ENCODE data around the gene ABCA3. TPM values are rescaled to one million over a fixed set of nuclear protein-coding genes. Genes with fewer than 3 reads are reported as not detected.
"Not testable (repeated sequence)": the region's sequence is repeated elsewhere in the genome, so short reads cannot be mapped to it uniquely, and the experiment has no call there.

ABCA3 gene
- total RNA-seq, 1 donor from 2014 or later = 7.4 TPM

GRCh38 chr16:2246301-2246885 lies 94.1 kb downstream of the ABCA3 start:
- peak; percentile 58 for DNase-seq (ENCODE audit: missing footprints)
- ATAC-seq = no peak
- intact Hi-C loops (cut with DNase I) = no loop called here

DNA sequence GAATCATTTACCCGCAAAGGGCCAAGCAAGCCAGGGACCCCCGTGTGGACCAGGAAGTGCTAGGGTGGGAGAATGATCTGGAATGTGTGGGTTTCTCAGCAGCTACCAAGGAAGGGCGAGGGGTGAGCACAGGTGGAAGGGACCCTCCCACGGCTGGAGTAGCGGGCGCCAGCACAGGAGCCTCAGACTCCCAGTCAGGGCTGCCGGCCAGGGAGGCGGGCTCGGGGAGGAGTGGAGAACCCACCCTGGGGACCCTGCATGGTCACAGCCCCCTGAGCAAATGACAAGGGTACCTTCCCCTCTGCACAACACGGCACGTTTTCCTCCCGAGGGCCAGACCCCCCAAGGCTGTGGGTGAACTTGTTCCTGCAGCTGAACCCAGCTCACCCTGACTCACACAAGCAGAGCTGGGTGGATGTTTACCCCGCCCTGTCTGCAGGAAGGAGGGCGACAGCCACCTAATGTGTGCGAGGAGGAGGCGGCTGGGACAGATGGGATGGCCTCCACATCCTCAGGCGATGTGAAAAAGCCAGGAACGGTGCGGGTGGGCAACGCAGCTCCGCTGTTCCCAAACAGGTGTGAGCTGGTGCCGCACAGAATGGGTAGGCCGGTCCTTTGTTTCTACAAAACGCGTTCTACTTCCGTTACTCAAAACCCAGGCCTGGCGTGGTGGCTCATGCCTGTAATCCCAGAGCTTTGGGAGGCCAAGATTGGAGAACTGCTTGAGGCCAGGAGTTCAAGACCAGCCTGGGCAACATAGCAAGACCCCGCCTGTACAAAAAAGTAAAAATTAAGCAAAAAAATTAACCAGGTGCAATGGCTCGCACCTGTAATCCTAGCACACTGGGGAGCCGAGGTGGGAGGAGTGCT lies 95.4 kb downstream of the ABCA3 start:
- ATAC-seq (no peak), DNase-seq (ENCODE audit: missing footprints) (no peak)
- intact Hi-C loops (cut with DNase I) = no loop called here

DNA sequence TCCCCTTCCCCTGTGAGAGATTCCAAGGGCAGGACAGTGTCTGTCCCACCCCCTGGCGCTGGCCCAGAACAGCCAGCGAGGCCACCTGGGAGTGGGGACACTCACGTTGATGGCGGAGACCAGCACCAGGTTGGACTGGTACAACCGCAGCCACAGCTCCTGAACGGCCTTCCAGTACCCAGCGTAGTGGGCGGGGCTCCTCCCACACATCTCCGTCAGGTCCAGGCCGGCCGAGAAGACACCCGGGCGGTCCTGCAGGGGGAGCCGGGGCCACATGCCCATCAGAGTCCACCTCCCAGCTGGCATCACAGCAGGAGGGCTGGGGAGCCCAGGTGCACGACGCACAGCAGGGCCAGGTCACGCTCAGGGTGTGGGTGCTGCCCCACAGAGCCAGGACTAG lies 96.2 kb downstream of the ABCA3 start:
- intact Hi-C loops (cut with DNase I) = no loop called here
- DNase-seq (ENCODE audit: missing footprints) (no peak), ATAC-seq (no peak)

- intact Hi-C loops (cut with DNase I) = no loop called here
- no peak for DNase-seq (ENCODE audit: missing footprints)
These were observed 96.7 kb downstream of the ABCA3 start for GRCh38 chr16:2243781-2244180.

DNA sequence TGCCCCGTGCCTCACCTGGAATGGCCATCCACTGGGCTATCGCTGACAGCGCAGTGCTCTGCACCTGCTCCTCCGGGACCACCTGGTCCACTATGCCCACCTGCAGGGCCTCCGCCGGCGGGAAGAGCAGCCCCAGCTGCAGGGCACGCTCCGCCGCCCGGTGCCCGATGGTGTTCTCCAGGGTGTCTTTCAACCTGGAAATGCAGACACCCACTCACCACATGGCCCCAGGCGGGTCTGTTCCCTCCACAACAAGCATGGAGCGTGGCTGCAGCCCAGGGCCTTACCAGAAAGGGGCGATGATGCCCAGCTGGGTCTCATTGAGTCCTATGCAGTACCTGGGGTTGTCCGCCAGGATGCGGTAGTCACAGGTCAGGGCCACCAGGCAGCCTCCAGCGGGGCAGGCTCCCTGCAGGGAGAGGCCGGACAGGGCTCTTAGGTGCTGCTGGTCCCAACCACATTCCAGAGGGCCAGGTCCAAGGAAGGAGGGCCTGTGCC lies 97.4 kb downstream of the ABCA3 start:
- ATAC-seq (no peak), DNase-seq (ENCODE audit: missing footprints) (no peak)
- intact Hi-C loops (cut with DNase I) = no loop called here

More at GRCh38 chr16:2243781-2244180, 96.7 kb downstream of the ABCA3 start:
- no peak for ATAC-seq

- DNase-seq (ENCODE audit: missing footprints) = no peak
These were observed 97.9 kb downstream of the ABCA3 start for GRCh38 chr16:2242598-2242997.

DNA sequence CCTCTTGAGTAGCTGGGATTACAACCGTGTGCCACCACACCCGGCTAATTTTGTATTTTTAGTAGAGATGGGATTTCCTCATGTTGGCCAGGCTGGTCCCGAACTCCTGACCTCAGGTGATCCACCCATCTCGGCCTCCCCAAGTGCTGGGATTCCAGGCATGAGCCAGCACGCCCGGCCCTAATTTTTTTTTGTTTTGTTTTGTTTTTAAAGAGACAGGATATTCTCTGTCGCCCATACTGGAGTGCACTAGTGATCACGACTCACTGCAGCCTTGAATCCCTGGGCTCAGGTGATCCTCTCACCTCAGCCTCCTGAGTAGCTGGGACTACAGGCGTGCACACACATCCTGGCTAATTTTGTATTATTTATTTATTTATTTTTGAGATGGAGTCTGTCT lies 100.2 kb downstream of the ABCA3 start:
- ATAC-seq; intact Hi-C loops (cut with DNase I); DNase-seq (ENCODE audit: missing footprints): not testable (repeated sequence)

More at GRCh38 chr16:2242598-2242997, 97.9 kb downstream of the ABCA3 start:
- no peak for ATAC-seq
- intact Hi-C loops (cut with DNase I) = no loop called here

DNA sequence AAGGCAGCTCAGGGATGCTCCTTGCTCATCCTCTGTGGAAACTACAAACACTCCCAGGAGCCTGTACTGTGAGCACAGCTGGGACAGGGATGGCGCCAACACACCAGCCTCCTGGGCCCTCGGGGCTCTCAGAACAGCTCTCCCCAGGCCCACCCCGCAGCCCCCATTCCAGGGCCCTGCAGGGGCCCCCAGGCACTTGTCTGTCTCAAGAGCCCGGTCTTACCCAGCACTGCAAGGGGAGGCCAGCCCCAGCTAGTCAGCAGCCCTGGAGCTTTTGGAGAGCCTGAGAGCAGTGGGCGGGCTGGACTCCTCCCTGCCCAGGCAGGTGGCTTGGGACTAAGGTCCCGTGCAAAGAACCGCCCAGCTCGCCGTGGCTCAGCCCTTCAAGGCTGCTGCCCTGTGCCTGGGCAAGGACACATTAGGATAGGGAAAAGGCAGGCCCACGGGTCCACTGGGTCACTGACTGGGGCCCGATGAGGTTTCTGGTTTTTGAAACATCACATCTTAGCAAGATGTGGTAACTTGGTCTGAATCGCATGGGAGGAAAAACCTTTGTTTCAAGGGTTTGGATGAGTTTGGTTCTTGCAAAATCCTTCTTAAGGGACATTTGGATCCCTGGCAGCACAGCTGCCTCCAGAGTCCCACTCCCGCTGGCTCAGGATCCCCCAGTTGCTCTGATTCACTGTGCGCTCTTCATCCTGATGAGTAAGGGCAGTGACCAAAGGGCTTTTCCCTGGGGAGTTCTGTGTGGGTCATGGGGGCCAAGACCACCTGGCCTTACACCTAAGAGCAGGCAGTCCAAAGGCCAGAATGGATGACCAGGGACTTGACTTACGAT lies 101.5 kb downstream of the ABCA3 start:
- intact Hi-C loops (cut with DNase I) = no loop called here
- DNase-seq (ENCODE audit: missing footprints) = peak; percentile 53
- ATAC-seq = no peak

GRCh38 chr16:2238150-2238837 lies 102.2 kb downstream of the ABCA3 start:
- DNase-seq (ENCODE audit: missing footprints) (peak; percentile 25), ATAC-seq (peak; percentile 11)
- intact Hi-C loops (cut with DNase I) = no loop called here

DNA sequence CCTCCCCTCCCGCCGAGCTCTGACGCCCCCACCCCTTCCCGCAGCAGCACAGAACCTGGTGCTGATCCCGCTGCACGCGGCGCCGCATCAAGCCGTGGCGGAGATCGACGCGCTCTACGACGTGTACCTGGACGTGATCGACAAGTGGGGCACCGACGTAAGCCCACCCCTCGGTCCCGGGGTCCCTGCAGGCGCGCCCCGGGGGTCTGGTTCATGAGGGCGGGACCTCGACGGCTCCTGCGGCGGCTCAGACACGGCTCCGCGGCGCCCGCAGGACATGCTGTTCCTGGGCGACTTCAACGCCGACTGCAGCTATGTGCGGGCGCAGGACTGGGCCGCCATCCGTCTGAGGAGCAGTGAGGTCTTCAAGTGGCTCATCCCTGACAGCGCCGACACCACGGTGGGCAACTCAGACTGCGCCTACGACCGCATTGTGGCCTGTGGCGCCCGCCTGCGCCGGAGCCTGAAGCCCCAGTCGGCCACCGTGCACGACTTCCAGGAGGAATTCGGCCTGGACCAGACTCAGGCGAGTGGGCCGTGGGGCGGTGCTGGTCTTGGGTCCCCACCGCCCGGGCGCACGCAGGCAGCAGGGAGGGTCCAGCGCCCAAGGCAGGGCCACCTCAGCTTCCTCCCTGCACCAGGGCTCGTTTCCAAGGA lies 102.9 kb downstream of the ABCA3 start:
- intact Hi-C loops (cut with DNase I) = no loop called here
- peak; percentile 37 for ATAC-seq
- DNase-seq (ENCODE audit: missing footprints) = peak; percentile 50

DNA sequence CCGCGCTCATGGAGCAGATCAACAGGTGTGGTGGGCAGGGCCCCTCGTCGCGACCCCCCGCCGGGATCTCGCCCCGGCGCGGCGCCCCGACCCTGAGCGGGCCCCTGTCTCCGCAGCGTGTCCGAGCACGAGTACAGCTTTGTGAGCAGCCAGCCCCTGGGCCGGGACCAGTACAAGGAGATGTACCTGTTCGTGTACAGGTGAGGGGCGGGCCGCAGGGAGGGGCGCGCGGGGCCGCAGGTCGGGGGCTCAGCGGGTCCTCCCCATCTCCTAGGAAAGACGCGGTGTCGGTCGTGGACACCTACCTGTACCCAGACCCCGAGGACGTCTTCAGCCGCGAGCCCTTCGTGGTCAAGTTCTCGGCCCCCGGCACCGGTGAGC lies 103.4 kb downstream of the ABCA3 start:
- intact Hi-C loops (cut with DNase I) = no loop called here
- DNase-seq (ENCODE audit: missing footprints) (no peak), ATAC-seq (no peak)

GRCh38 chr16:2236337-2237101 lies 104.0 kb downstream of the ABCA3 start, which contains the start of gene DNASE1L2:
DNASE1L2 (plus strand) TSS chr16:2236444; CDS start chr16:2236817, 373 bp downstream.
- ATAC-seq (peak; percentile 23), DNase-seq (ENCODE audit: missing footprints) (peak; percentile 65)
- intact Hi-C loops (cut with DNase I) = no loop called here

DNA sequence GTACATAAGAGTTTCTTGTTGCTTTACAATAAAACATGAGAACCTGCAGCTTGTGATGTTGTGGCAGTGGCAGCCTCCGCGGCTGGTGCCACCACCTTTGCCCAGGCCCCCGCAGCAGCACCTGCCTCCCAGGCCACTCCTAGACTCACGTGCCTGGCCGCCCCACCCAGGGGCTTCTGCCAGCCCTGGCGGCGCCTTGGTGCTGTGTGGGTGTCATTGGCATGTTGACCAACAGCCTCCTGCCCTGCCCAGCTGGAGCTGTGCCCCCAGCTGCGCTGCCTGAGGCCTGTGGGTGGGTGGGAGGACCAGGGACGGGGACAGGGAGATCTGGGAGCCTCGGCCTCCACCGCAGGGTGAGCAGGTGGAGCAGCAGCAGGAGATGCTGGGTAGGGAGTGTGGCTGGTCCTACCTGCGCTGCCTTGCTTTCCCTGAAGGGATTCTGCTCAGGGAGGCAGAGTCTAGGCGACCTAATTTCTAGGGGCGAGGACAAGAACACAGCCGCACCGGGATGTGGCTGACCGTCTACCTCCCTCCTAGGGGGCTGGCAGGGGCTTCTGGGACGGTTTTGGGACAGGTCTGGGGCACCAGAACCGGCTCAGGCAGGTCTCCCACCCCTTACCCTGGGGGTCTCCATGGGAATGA lies 104.7 kb downstream of the ABCA3 start:
- intact Hi-C loops (cut with DNase I) = no loop called here
- DNase-seq (ENCODE audit: missing footprints) (no peak), ATAC-seq (no peak)

DNA sequence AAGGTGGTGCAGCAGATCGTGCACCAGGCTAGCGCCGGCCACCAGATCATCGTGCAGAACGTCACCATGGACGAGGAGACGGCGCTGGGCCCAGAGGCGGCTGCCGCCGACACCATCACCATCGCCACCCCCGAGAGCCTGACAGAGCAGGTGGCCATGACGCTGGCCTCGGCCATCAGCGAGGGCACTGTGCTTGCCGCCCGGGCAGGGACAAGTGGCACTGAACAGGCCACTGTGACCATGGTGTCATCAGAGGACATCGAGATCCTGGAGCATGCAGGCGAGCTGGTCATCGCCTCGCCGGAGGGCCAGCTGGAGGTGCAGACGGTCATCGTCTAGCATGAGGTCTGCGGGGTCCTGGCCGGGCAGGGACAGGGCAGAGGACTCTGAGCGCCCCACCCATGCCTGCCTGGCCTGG lies 105.3 kb downstream of the ABCA3 start:
- ATAC-seq (no peak), DNase-seq (ENCODE audit: missing footprints) (no peak)
- intact Hi-C loops (cut with DNase I) = no loop called here

GRCh38 chr16:2234813-2235170 lies 105.7 kb downstream of the ABCA3 start:
- intact Hi-C loops (cut with DNase I) = no loop called here
- DNase-seq (ENCODE audit: missing footprints) (no peak), ATAC-seq (no peak)

- no peak for ATAC-seq
- intact Hi-C loops (cut with DNase I) = no loop called here
- no peak for DNase-seq (ENCODE audit: missing footprints)
These were observed 106.4 kb downstream of the ABCA3 start for GRCh38 chr16:2233872-2234812.
